CD4-positive, CD25-positive, alpha-beta regulatory T cell (primary cell): ENCODE measurements around the gene PCDHGC5. TPM values are rescaled to one million over a fixed set of nuclear protein-coding genes. Genes with fewer than 3 reads are reported as not detected.

ENCODE experiments used
- ATAC-seq, 2 donors: fragments of 150-1000 bp; cut with Tn5 transposase; one replicate each; pipeline ENCODE4 v1.10.0; 2021; ENCODE audit warnings: low read depth in 2 of 2, moderate number of reproducible peaks in 2 of 2, moderate library complexity in 1 of 2
- DNase-seq, 3 donors: peaks; one replicate each; pipeline versions ENCODE4 v3.0.0 to v3.0.0-alpha.2; 2012 to 2022; ENCODE audit warnings: mixed read lengths in 1 of 3
- H3K27ac ChIP-seq: one replicate; pipeline ENCODE4 v1.7.0; 2013; ENCODE audit warnings: mild to moderate bottlenecking, low read length; ENCODE audit not compliant: insufficient read depth, poor library complexity, severe bottlenecking
- H3K27me3 ChIP-seq: one replicate; pipeline ENCODE4 v1.7.0; 2013; ENCODE audit warnings: low read length; ENCODE audit not compliant: control insufficient read depth, insufficient read depth
- H3K36me3 ChIP-seq: one replicate; pipeline ENCODE4 v1.7.0; 2013; ENCODE audit warnings: mild to moderate bottlenecking, low read length, moderate library complexity; ENCODE audit not compliant: control insufficient read depth, insufficient read depth
- H3K4me1 ChIP-seq: 2 replicates; pipeline ENCODE4 v1.7.0; 2013; ENCODE audit warnings: mild to moderate bottlenecking, low read length; ENCODE audit not compliant: insufficient read depth, control insufficient read depth, poor library complexity, severe bottlenecking
- H3K4me3 ChIP-seq: one replicate; pipeline ENCODE4 v1.7.0; 2013; ENCODE audit warnings: low read depth, mild to moderate bottlenecking, low read length, moderate library complexity
- H3K9me3 ChIP-seq, 2 experiments: 1 replicate in 1 of 2; 2 replicates in 1 of 2; pipeline ENCODE4 v1.7.0; 2013; ENCODE audit warnings: low read length in 2 of 2, mild to moderate bottlenecking in 1 of 2, moderate library complexity in 1 of 2; ENCODE audit not compliant: control insufficient read depth in 2 of 2
- H3K27ac Mint-ChIP-seq, 3 donors: one replicate each; pipeline ENCODE4 v1.8.0; 2020 to 2022; ENCODE audit warnings: mild to moderate bottlenecking in 3 of 3, mixed read lengths in 3 of 3, moderate library complexity in 2 of 3
- H3K27me3 Mint-ChIP-seq: one replicate; pipeline ENCODE4 v1.8.0; 2022; ENCODE audit warnings: mild to moderate bottlenecking, mixed read lengths
- H3K36me3 Mint-ChIP-seq: one replicate; pipeline ENCODE4 v1.8.0; 2020; ENCODE audit warnings: mixed read lengths
- H3K4me1 Mint-ChIP-seq, 4 donors: one replicate each; pipeline ENCODE4 v1.8.0; 2020 to 2022; ENCODE audit warnings: mixed read lengths in 4 of 4, mild to moderate bottlenecking in 1 of 4
- H3K4me3 Mint-ChIP-seq, 4 donors: one replicate each; pipeline ENCODE4 v1.8.0; 2020 to 2022; ENCODE audit warnings: mild to moderate bottlenecking in 4 of 4, mixed read lengths in 4 of 4, moderate library complexity in 3 of 4
- H3K9me3 Mint-ChIP-seq, 7 donors: one replicate each; pipeline ENCODE4 v1.8.0; 2020 to 2022; ENCODE audit warnings: mixed read lengths in 7 of 7, mild to moderate bottlenecking in 3 of 7, moderate library complexity in 2 of 7
- polyA plus RNA-seq, 4 donors: library from polyadenylated mRNA; unstranded; fragments of 300-500 nt; fragmentation: Illumina TruSeq; gene quantifications; one replicate each; pipeline ENCODE4 v1.2.3, GENCODE V29; 2021
- total RNA-seq: library from RNA; stranded (reverse); gene quantifications from one replicate; pipeline ENCODE4 v1.2.3, GENCODE V29; 2022

The PCDHGC5 gene
- total and polyA plus RNA-seq, 5 donors from 2014 or later = not detected

DNA sequence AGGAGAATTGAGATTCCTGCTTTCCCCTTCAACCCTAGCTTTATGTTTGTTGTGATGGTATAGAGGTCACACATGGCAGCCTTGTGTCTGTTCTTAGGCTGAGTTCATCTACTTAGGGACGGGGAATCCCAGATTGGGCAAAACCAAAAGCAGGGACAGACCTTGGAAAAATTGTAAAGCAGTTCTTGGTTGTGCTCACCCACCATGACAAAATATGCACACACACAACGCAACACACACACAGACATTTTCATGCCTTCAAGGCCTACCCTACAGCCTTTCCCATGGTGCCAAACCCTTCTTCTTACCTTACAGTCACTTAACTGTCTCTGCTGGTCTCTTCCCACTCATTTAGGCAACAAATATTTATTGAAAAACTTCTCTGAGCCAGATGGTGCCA lies 14.8 kb downstream of the PCDHGC5 start:
- no peak overlapping the region for H3K27ac Mint-ChIP-seq
- ATAC-seq (no peak), DNase-seq (no peak)
- H3K4me1 Mint-ChIP-seq = no peaks in the 10 kb centered on the region
- no peaks in the 10 kb centered on the region for H3K9me3 Mint-ChIP-seq
- H3K36me3 ChIP-seq = no peaks in the 10 kb centered on the region
- no peak overlapping the region for H3K4me3 Mint-ChIP-seq
- H3K27ac ChIP-seq = no peak overlapping the region
- H3K4me1 ChIP-seq = no peaks in the 10 kb centered on the region
- H3K36me3 Mint-ChIP-seq = peaks cover 8% of the 10 kb centered on the region
- H3K4me3 ChIP-seq = no peak overlapping the region
- no peaks in the 10 kb centered on the region for H3K27me3 ChIP-seq
- no peaks in the 10 kb centered on the region for H3K9me3 ChIP-seq
- peaks cover 4% of the 10 kb centered on the region for H3K27me3 Mint-ChIP-seq

DNA sequence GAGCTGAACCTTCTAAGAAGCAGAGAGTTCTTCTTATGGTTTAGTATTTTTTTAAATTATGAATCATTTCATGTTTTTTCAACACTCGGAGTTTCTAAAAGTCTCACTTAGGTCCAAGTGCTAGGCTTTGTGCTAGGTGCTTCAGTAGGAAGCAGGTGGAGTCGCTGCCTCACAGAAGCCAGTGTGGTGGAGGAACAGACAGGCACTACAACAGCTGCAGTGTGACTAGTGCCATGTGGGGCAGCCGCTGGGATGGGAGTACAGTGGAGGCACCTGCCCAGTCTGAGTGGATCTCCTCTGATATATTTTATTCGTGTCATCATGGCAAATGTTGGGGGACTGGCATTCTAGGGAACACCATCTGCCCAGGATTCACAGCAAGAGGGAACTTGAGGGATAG lies 15.3 kb downstream of the PCDHGC5 start:
- Mint-ChIP-seq H3K27ac (no peak overlapping the region), H3K27me3 (peaks cover 2% of the 10 kb centered on the region), H3K4me1 (no peaks in the 10 kb centered on the region), H3K4me3 (no peak overlapping the region), H3K36me3 (peaks cover 5% of the 10 kb centered on the region), H3K9me3 (no peaks in the 10 kb centered on the region)
- H3K27me3 ChIP-seq = no peaks in the 10 kb centered on the region
- H3K36me3 ChIP-seq = no peaks in the 10 kb centered on the region
- ATAC-seq = no peak
- no peaks in the 10 kb centered on the region for H3K4me1 ChIP-seq
- no peak for DNase-seq
- H3K27ac ChIP-seq = no peak overlapping the region
- no peaks in the 10 kb centered on the region for H3K9me3 ChIP-seq
- no peak overlapping the region for H3K4me3 ChIP-seq

DNA sequence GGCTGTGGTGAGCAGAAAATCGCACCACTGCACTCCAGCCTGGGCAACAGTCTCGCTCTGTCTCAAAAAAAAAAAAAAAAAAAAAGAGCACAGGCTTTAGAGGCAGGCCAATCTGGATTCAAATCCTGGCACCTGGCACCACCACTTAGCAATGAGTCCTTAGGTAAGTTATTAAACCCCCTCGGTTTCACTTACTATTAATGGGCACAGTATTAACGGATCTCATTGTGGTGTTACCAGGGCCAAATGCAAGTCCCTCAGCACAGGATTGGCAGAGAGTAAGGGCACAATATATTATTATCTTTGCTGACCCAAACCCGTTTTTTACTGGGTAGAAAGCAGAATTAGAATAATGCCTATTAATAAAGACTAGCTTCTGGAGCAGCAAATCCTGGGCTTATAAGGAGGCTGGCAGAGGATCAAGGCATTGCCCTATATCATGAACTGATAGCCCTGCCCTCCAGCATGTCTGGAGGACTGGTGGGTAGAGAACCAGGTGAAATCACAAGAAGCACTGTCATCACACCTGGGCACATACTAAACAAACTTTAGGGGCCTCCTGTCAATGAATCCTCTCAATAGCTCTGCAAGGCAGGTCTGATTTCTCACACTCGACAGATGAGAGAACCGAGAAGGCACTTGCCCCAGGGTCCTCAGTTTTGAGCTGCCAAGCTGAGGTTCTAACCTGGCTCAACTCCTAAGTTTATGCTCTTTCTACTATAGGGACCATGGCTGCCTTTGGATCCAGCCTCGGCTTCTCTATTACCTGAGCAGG lies 17.7 kb downstream of the PCDHGC5 start:
- peak overlapping the region in 1 of 4 donors; percentile 40 for H3K4me3 Mint-ChIP-seq
- peaks cover 5% of the 10 kb centered on the region for H3K36me3 Mint-ChIP-seq
- Histone ChIP-seq H3K36me3 (no peaks in the 10 kb centered on the region), H3K4me1 (no peaks in the 10 kb centered on the region), H3K27ac (no peak overlapping the region), H3K9me3 (no peaks in the 10 kb centered on the region), H3K27me3 (no peaks in the 10 kb centered on the region), H3K4me3 (no peak overlapping the region)
- H3K27ac Mint-ChIP-seq = no peak overlapping the region
- no peaks in the 10 kb centered on the region for H3K9me3 Mint-ChIP-seq
- H3K27me3 Mint-ChIP-seq = no peaks in the 10 kb centered on the region
- H3K4me1 Mint-ChIP-seq = peaks cover 0 to 1% (median 0%) of the 10 kb centered on the region in 4 donors
- ATAC-seq (no peak), DNase-seq (no peak)

DNA sequence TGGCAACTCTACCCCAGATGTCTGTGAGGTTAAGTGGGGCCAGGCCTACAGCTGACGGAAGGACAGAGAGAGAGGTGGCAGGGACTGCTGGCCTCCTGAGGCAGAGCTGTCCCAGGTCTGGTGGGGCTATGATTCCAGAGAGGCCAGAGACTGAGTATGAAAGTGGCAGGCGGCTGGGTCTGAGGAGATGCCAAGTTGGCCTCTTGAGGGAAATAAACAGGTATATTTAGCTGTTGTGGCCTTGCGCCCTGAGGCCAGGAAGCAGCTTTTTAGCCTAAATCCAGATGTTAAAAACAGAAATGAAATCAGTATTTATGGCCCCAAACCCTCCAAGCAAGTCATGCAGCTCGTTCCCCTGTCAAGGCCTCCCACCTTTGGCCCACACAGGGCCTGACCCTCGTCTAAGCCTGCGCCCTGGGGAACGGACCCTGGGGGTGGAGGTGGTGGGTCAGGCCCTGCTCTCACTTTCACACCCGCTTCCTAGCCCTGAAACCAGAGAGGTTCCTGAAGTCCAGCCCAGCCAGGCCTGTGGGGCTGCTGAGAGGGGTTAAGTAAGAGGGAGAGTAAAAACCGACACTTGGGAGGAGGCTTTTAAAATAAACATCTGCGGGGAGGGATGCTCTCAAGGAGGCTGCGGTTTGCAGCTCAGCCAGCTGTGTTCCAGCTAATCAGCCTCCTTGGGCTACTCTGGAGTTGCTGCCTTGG lies 18.7 kb downstream of the PCDHGC5 start:
- no peak overlapping the region for H3K27ac Mint-ChIP-seq
- peaks cover 0 to 3% (median 2%) of the 10 kb centered on the region in 4 donors for H3K4me1 Mint-ChIP-seq
- H3K4me3 Mint-ChIP-seq = no peak overlapping the region
- Histone ChIP-seq H3K4me1 (no peaks in the 10 kb centered on the region), H3K27me3 (no peaks in the 10 kb centered on the region), H3K36me3 (no peaks in the 10 kb centered on the region), H3K9me3 (no peaks in the 10 kb centered on the region), H3K4me3 (no peak overlapping the region), H3K27ac (no peak overlapping the region)
- no peaks in the 10 kb centered on the region for H3K27me3 Mint-ChIP-seq
- ATAC-seq (no peak), DNase-seq (no peak)
- H3K36me3 Mint-ChIP-seq = peaks cover 5% of the 10 kb centered on the region
- no peaks in the 10 kb centered on the region for H3K9me3 Mint-ChIP-seq

DNA sequence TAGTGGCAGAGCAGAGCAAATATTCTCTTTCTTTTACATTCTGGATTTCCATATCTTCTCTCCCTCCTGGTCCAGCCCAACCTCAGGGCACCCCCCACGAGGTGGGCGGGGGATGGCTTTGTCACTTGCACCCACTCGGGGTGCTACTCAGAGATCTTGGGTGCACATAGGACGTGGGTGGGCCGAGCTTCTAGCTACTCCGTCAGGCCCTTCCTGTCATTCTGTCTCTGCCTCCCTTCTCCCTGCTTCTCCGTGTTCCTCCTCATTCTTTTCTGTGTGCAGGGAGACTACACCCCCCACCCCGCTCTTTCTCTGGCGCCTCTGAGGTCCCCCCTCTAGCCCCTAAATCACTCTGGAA lies 19.5 kb downstream of the PCDHGC5 start:
- Histone ChIP-seq H3K9me3 (no peaks in the 10 kb centered on the region), H3K27me3 (no peaks in the 10 kb centered on the region), H3K4me1 (peaks cover 6% of the 10 kb centered on the region), H3K4me3 (no peak overlapping the region), H3K27ac (no peak overlapping the region), H3K36me3 (no peaks in the 10 kb centered on the region)
- no peak for ATAC-seq
- no peaks in the 10 kb centered on the region for H3K9me3 Mint-ChIP-seq
- no peak for DNase-seq
- H3K4me1 Mint-ChIP-seq = peaks cover 0 to 9% (median 8%) of the 10 kb centered on the region in 4 donors
- no peak overlapping the region for H3K4me3 Mint-ChIP-seq
- H3K27ac Mint-ChIP-seq = no peak overlapping the region
- H3K36me3 Mint-ChIP-seq = peaks cover 5% of the 10 kb centered on the region
- no peaks in the 10 kb centered on the region for H3K27me3 Mint-ChIP-seq

DNA sequence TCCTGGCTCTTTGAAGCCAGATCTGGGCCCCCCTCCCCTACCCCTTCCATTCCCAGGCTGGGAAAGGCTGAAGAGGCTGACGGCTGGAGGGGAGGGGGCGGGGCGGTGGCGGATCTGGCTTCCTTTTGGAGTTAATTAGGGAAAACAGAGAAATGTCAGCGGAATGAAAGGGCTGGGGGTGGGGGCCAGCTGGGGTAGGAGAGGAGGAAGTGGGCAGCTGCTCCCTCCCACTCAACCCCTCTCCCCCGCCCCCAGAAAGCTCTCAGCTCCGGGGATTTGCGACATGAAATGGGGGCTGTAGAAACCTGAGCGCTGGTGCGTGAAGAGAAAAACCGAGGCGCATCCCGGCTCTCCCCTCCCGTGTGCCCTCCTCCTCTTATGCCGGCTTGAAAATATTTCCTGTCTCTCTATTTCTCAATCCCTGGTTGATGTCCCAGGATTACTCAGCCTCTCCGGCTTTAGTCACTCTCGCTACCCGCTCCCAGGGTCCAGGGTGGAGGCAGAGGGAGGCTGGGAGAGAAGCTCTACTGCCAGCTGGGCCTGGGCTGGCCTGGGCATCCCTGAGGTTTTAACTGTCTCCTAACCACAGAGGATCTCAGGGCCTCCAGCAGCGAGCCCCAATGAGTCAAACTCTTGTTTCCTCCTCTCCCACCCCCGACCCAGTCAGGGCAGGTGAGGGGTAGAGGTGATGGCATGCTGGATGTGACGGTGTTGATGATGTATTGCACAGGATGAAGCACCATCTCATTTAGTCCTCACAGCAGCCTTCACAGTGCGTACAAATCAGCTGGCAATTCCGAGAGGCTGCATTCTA lies 20.1 kb downstream of the PCDHGC5 start:
- Histone ChIP-seq H3K4me3 (no peak overlapping the region), H3K9me3 (no peaks in the 10 kb centered on the region), H3K4me1 (peaks cover 12% of the 10 kb centered on the region), H3K27ac (no peak overlapping the region), H3K27me3 (no peaks in the 10 kb centered on the region), H3K36me3 (no peaks in the 10 kb centered on the region)
- Mint-ChIP-seq H3K27ac (no peak overlapping the region), H3K27me3 (no peaks in the 10 kb centered on the region), H3K4me3 (no peak overlapping the region), H3K9me3 (no peaks in the 10 kb centered on the region), H3K4me1 (peaks cover 0 to 15% (median 12%) of the 10 kb centered on the region in 4 donors), H3K36me3 (peaks cover 2% of the 10 kb centered on the region)
- ATAC-seq (no peak), DNase-seq (no peak)

DNA sequence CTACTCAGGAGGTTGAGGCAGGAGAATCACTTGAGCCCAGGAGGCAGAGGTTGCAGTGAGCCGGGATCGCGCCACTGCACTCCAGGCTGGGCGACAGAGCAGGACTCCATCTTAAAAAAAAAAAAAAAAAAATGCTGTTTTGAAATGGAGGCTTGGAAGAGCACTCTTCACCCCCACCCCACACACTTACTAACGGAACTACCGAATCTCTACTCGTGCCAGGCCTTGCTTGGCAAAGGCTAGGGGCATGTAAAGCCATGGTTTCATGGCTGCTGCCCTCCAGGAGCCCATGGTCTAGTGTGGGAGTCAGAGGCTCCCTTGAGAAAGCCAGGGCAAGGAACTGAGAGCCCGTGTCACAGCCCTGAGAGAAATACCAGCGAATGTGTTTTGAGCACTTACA lies 21.3 kb downstream of the PCDHGC5 start:
- no peak for DNase-seq
- Histone ChIP-seq H3K27me3 (no peaks in the 10 kb centered on the region), H3K27ac (no peak overlapping the region), H3K4me3 (no peak overlapping the region), H3K4me1 (peaks cover 18% of the 10 kb centered on the region), H3K36me3 (no peaks in the 10 kb centered on the region), H3K9me3 (no peaks in the 10 kb centered on the region)
- Mint-ChIP-seq H3K4me3 (no peak overlapping the region), H3K36me3 (no peaks in the 10 kb centered on the region), H3K9me3 (no peaks in the 10 kb centered on the region), H3K27ac (no peak overlapping the region), H3K4me1 (peaks cover 0 to 25% (median 13%) of the 10 kb centered on the region in 4 donors), H3K27me3 (no peaks in the 10 kb centered on the region)
- no peak for ATAC-seq
